CD14-positive monocyte (primary cell): Measurements from ENCODE around the gene APH1B. TPM values are rescaled to one million over a fixed set of nuclear protein-coding genes. Genes with fewer than 3 reads are reported as not detected.

Source experiments
- DNase-seq, 3 donors: peaks; one replicate each; pipeline ENCODE4 v3.0.0-alpha.2; 2011 to 2022
- H2AFZ ChIP-seq: 2 replicates; pipeline ENCODE4 v1.6.0; 2012; ENCODE audit warnings: mild to moderate bottlenecking, low read depth, low read length, inconsistent platforms; ENCODE audit not compliant: insufficient read depth, poor library complexity, severe bottlenecking
- H3K27ac ChIP-seq, 2 donors: 1 replicate in 1 of 2; 2 replicates in 1 of 2; pipeline ENCODE4 v1.5.1; 2012 to 2013; ENCODE audit warnings: low read length in 2 of 2, control low read depth in 1 of 2, inconsistent platforms in 1 of 2, low read depth in 1 of 2, mild to moderate bottlenecking in 1 of 2
- H3K27me3 ChIP-seq, 2 donors: one replicate each; pipeline versions ENCODE4 v1.6.0 to v1.6.1; 2011 to 2013; ENCODE audit warnings: low read length in 2 of 2; ENCODE audit not compliant: control insufficient read depth in 2 of 2, insufficient read depth in 2 of 2
- H3K36me3 ChIP-seq, 2 donors: replicated peaks in 1 of 2; 1 replicate in 1 of 2; 2 replicates in 1 of 2; pipeline versions ENCODE4 v1.5.1 to v1.6.1; 2012 to 2013; ENCODE audit warnings: low read length in 2 of 2, control low read depth in 1 of 2, inconsistent platforms in 1 of 2, mild to moderate bottlenecking in 1 of 2; ENCODE audit not compliant: insufficient read depth in 2 of 2, control insufficient read depth in 1 of 2
- H3K4me1 ChIP-seq, 2 donors: 1 replicate in 1 of 2; 2 replicates in 1 of 2; pipeline versions ENCODE4 v1.5.1 to v1.6.1; 2012 to 2013; ENCODE audit warnings: low read length in 2 of 2, control low read depth in 1 of 2, inconsistent platforms in 1 of 2, mild to moderate bottlenecking in 1 of 2, moderate library complexity in 1 of 2; ENCODE audit not compliant: insufficient read depth in 2 of 2, control insufficient read depth in 1 of 2
- H3K4me2 ChIP-seq: replicated peaks from 2 replicates; pipeline ENCODE3; 2012; ENCODE audit warnings: low read length, moderate library complexity, mild to moderate bottlenecking; ENCODE audit not compliant: poor library complexity, severe bottlenecking; ENCODE audit errors: extremely low read depth
- H3K4me3 ChIP-seq, 3 experiments: fragments of 200-600 bp in 1 of 3; sonication (generic) in 1 of 3; replicated peaks in 1 of 3; 1 replicate in 2 of 3; 2 replicates in 1 of 3; pipeline ENCODE4 v1.5.1; 2011 to 2013; ENCODE audit warnings: low read length in 3 of 3, mild to moderate bottlenecking in 3 of 3, control low read depth in 2 of 3, low read depth in 2 of 3, inconsistent platforms in 1 of 3, moderate library complexity in 1 of 3
- H3K79me2 ChIP-seq: 2 replicates; pipeline ENCODE4 v1.6.0; 2012; ENCODE audit warnings: mild to moderate bottlenecking, control low read depth, inconsistent platforms, low read length, moderate library complexity; ENCODE audit not compliant: insufficient read depth
- H3K9ac ChIP-seq: 2 replicates; pipeline ENCODE4 v1.6.0; 2017; ENCODE audit warnings: low read length, mild to moderate bottlenecking; ENCODE audit not compliant: insufficient read depth, poor library complexity, severe bottlenecking
- H3K9me3 ChIP-seq, 2 donors: replicated peaks in 1 of 2; 1 replicate in 1 of 2; 2 replicates in 1 of 2; pipeline versions ENCODE4 v1.5.1 to v1.6.1; 2012 to 2013; ENCODE audit warnings: low read length in 2 of 2, control low read depth in 1 of 2; ENCODE audit not compliant: control insufficient read depth in 1 of 2, insufficient read depth in 1 of 2
- H4K20me1 ChIP-seq: 2 replicates; pipeline ENCODE4 v1.6.0; 2012; ENCODE audit warnings: mild to moderate bottlenecking, low read length, control low read depth, moderate library complexity; ENCODE audit not compliant: insufficient read depth
- H3K27ac Mint-ChIP-seq, 7 donors: one replicate each; pipeline ENCODE4 v1.8.0; 2020; ENCODE audit warnings: mild to moderate bottlenecking in 7 of 7, mixed read lengths in 7 of 7, moderate library complexity in 6 of 7, inconsistent platforms in 2 of 7
- H3K27me3 Mint-ChIP-seq, 3 donors: one replicate each; pipeline ENCODE4 v1.8.0; 2021 to 2022; ENCODE audit warnings: low read depth in 3 of 3, mild to moderate bottlenecking in 3 of 3, mixed read lengths in 3 of 3, moderate library complexity in 3 of 3, inconsistent platforms in 1 of 3
- H3K36me3 Mint-ChIP-seq, 2 donors: one replicate each; pipeline ENCODE4 v1.8.0; 2020; ENCODE audit warnings: mixed read lengths in 2 of 2, inconsistent platforms in 1 of 2, mild to moderate bottlenecking in 1 of 2
- H3K4me1 Mint-ChIP-seq: one replicate; pipeline ENCODE4 v1.8.0; 2020; ENCODE audit warnings: mild to moderate bottlenecking, mixed read lengths
- H3K4me3 Mint-ChIP-seq, 2 donors: one replicate each; pipeline ENCODE4 v1.8.0; 2020; ENCODE audit warnings: mild to moderate bottlenecking in 2 of 2, mixed read lengths in 2 of 2, moderate library complexity in 1 of 2
- H3K9me3 Mint-ChIP-seq, 7 donors: one replicate each; pipeline ENCODE4 v1.8.0; 2020 to 2022; ENCODE audit warnings: mixed read lengths in 7 of 7, mild to moderate bottlenecking in 6 of 7, moderate library complexity in 6 of 7, inconsistent platforms in 2 of 7
- WGBS: methylation state at CpG from one replicate; pipeline ENCODE4 v1.1.5; 2013; ENCODE audit warnings: missing lambda C conversion rate; ENCODE audit not compliant: insufficient coverage; 5-methylcytosine and 5-hydroxymethylcytosine counted together
- intact Hi-C, 2 donors: fragments of 100-400 bp; cut with micrococcal nuclease; formaldehyde crosslinking; loops; one replicate each; pipeline versions ENCODE4 v1.15.0 to v1.15.1; 2023
- polyA plus RNA-seq, 3 donors: library from polyadenylated mRNA; depleted of rRNA in 1 of 3; unstranded in 2 of 3; stranded (reverse) in 1 of 3; fragments of 300-500 nt in 2 of 3; fragments of >200 nt in 1 of 3; fragmentation: Illumina TruSeq in 2 of 3; gene quantifications; 1 replicate in 2 of 3; 2 replicates in 1 of 3; pipeline ENCODE4 v1.2.3, GENCODE V29; 2012 to 2021
- TF ChIP-seq, protein P1 (sequence below): fragments of 200-600 bp; IDR thresholded peaks from one replicate; pipeline ENCODE4 v1.8.0; 2022; ENCODE audit warnings: antibody characterized with exemption, mild to moderate bottlenecking

The APH1B gene
- polyA plus RNA-seq, 3 donors, result 13.6 to 57.1 (median 54.8) TPM

- peaks cover 21% of the 10 kb centered on the region for H3K4me1 Mint-ChIP-seq
- no CpG with 5 or more reads among the region's 6 CpGs for WGBS
- peak overlapping the region in 1 of 2 donors; percentile 91 for H3K27ac ChIP-seq
Measured at GRCh38 chr15:63284335-63284734, 6.9 kb downstream of the APH1B start.

DNA sequence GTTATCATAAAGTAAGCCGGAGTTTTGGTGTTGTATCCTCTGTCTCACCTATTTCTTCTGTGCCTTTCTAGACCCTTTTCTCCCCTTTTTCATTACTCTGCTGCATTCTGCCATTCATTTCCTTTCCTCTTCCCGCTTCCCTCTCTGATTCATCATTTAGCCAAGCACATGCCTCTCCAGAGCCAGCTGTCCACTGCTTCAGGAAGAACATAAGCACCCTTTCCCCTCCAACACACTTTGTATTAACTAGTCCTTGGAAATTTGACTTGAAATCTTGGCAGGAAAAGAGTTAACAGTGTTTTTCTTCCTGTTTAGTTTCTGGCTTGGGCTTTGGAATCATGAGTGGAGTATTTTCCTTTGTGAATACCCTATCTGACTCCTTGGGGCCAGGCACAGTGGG is 9.7 kb downstream of the APH1B start:
- 95% methylated on average over 2 of the region's 2 CpGs for WGBS
- H3K79me2 ChIP-seq, result peaks cover 5% of the 10 kb centered on the region
- Mint-ChIP-seq H3K27me3 (no peaks in the 10 kb centered on the region), H3K4me1 (peaks cover 27% of the 10 kb centered on the region), H3K27ac (no peak overlapping the region), H3K9me3 (no peaks in the 10 kb centered on the region), H3K4me3 (no peak overlapping the region), H3K36me3 (peaks cover 50 to 60% of the 10 kb centered on the region in 2 donors)
- TF ChIP-seq, protein P1, sequence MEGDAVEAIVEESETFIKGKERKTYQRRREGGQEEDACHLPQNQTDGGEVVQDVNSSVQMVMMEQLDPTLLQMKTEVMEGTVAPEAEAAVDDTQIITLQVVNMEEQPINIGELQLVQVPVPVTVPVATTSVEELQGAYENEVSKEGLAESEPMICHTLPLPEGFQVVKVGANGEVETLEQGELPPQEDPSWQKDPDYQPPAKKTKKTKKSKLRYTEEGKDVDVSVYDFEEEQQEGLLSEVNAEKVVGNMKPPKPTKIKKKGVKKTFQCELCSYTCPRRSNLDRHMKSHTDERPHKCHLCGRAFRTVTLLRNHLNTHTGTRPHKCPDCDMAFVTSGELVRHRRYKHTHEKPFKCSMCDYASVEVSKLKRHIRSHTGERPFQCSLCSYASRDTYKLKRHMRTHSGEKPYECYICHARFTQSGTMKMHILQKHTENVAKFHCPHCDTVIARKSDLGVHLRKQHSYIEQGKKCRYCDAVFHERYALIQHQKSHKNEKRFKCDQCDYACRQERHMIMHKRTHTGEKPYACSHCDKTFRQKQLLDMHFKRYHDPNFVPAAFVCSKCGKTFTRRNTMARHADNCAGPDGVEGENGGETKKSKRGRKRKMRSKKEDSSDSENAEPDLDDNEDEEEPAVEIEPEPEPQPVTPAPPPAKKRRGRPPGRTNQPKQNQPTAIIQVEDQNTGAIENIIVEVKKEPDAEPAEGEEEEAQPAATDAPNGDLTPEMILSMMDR, result no peak
- H3K4me3 ChIP-seq, result no peak overlapping the region
- peaks cover 9 to 20% of the 10 kb centered on the region in 2 donors for H3K4me1 ChIP-seq
- H4K20me1 ChIP-seq, result peaks cover 3% of the 10 kb centered on the region
- peaks cover 39 to 56% of the 10 kb centered on the region in 2 donors for H3K36me3 ChIP-seq
- H3K27me3 ChIP-seq, result no peaks in the 10 kb centered on the region
- H3K4me2 ChIP-seq, result no peak overlapping the region
- intact Hi-C loops, result loop anchor here (10.0 kb wide), 2 partner anchors 242 to 308 kb away; partner anchors contain the start of genes FBXL22 (in 1 of the 2) and TPM1 (in 1 of the 2)
- no peaks in the 10 kb centered on the region for H3K9me3 ChIP-seq
- H2AFZ ChIP-seq, result no peak overlapping the region
- DNase-seq, result no peak
- H3K9ac ChIP-seq, result no peak overlapping the region
- H3K27ac ChIP-seq, result no peak overlapping the region

More at GRCh38 chr15:63284335-63284734, 6.9 kb downstream of the APH1B start:
- H4K20me1 ChIP-seq, result no peaks in the 10 kb centered on the region
- intact Hi-C loops, result loop anchor here (5.0 to 10.0 kb wide), 3 partner anchors 237 to 310 kb away; partner anchors contain the start of genes FBXL22 (in 1 of the 2) and TPM1 (in 1 of the 2)
- peaks cover 37 to 58% of the 10 kb centered on the region in 2 donors for H3K36me3 ChIP-seq
- H3K9me3 ChIP-seq, result no peaks in the 10 kb centered on the region
- H3K4me3 Mint-ChIP-seq, result no peak overlapping the region
- H3K4me3 ChIP-seq, result no peak overlapping the region
- peaks cover 5% of the 10 kb centered on the region for H3K79me2 ChIP-seq
- no peaks in the 10 kb centered on the region for H3K9me3 Mint-ChIP-seq
- no peaks in the 10 kb centered on the region for H3K27me3 ChIP-seq
- peaks cover 16 to 31% of the 10 kb centered on the region in 2 donors for H3K4me1 ChIP-seq
- H3K9ac ChIP-seq, result no peak overlapping the region
- no peaks in the 10 kb centered on the region for H3K27me3 Mint-ChIP-seq
- peak; percentile 23 to 73 (median 38) for DNase-seq
- TF ChIP-seq, protein P1, result no peak
- H3K36me3 Mint-ChIP-seq, result peaks cover 48 to 54% of the 10 kb centered on the region in 2 donors
- no peak overlapping the region for H2AFZ ChIP-seq
- no peak overlapping the region for H3K4me2 ChIP-seq
- H3K27ac Mint-ChIP-seq, result peak overlapping the region in 3 of 7 donors; percentile 37 to 86 (median 66)
